NCI-H1048 (cell line): ENCODE measurements around the gene BRPF3.
A peak's percentile ranks its signal among the peaks of the same experiment; 100 is the strongest.

Experiments
- DNase-seq: peaks from one replicate; lab custom pipeline; 2025; lab: John Stamatoyannopoulos, UW

The BRPF3 gene

DNA sequence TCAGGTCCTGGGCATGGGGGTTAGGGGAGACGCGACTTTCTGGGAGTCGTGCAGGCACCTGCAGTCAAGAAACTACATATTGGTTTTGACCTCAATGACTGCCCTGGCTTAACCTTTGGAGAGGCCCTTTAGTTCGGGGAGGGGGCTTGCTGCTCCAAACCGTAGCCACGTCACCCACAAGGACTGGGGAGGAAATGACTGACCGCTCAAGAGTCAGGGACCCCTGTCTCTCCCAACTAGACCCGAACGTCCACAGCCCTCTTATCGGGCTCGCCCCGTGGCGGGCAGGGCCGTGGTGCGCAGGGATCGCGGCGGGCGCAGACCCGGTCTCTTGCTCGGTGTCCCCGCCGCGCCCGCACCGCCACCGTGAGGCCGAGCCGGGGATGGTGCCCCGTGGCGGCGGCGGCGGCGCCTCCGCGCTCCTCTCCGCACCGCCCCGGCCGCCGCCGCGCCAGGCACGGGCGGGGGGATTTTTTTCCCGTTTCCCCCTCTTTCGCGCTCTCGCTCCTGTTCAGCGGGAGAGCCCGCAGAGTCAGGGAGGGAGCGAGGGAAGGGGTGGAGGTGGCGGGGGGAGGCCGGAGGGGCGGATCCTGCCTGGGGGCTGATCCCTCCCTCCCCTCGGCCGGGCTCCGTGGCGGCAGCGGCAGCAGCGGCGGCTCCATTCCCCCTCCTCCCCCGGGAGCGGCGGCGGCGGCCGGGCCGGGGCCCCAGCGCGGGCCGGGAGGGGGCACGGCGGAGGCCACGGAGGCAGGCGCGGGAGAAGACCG is at the start of gene BRPF3:
BRPF3 (plus strand) TSS at position 632 of the 767 bp plus-strand sequence. CDS start 3,579 bp downstream, outside the sequence.
- DNase-seq, result peak; percentile 38

DNA sequence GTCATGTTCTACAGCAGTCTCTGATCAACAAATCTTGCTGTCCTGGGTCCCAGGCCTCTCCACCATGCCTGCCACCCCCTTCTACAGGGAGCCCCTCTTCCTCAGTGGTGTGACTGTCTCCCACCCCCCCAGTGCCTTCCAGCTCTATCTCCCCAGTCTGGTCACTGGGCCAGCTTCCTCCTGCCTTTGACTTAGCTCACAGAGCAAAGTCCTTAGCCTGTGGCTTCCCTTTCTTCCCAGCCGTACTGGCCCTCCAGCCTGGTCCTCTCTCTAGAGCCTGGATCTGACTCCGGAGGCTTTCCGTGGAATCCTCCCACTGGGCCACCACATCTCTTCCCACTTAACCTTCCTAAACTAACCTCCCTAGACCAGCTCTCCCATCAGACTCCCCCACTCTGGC is 49.2 kb upstream of the BRPF3 start:
- DNase-seq, result no peak

DNA sequence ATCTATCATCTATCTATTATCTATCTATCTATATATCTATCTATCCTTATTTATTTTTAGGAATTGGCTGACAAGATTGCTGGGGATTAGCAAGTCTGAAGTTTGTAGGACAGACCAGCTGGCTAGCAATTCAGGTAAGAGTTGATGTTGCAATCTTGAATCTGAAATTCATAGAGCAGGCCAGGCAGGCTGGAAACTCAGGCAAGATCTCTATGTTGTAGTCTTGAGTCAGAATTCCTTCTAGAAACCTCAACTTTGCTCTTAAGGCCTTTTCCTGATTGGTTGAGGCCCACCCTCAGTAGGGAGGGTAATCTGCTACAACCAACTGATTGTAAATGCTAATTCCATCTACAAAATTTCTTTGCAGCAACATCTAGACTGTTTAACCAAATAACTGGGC is 47.1 kb upstream of the BRPF3 start:
- no peak for DNase-seq

- DNase-seq, result no peak
Observed at GRCh38 chr6:36150283-36150682, 46.3 kb upstream of the BRPF3 start.

- no peak for DNase-seq
Observed at GRCh38 chr6:36154286-36154685, 42.3 kb upstream of the BRPF3 start.

DNA sequence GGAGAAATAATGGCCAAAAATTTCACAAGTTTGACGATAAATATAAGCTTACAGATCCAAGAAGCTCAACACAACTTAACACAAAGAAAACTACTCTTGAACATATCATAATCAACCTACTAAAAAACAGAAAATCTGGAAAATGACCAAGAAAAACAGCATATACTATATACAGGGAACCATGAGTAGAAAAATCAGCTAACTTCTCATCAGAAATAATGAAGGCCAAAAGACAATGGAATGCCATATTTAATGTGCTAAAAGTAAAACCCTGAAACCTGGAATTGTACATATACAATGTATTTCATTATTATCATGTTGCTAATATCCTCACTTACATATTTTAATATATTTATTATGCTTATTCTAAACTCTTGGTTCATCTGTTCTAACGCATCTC is 40.9 kb upstream of the BRPF3 start:
- no peak for DNase-seq

GRCh38 chr6:36160147-36160760 is 36.3 kb upstream of the BRPF3 start:
- no peak for DNase-seq

DNA sequence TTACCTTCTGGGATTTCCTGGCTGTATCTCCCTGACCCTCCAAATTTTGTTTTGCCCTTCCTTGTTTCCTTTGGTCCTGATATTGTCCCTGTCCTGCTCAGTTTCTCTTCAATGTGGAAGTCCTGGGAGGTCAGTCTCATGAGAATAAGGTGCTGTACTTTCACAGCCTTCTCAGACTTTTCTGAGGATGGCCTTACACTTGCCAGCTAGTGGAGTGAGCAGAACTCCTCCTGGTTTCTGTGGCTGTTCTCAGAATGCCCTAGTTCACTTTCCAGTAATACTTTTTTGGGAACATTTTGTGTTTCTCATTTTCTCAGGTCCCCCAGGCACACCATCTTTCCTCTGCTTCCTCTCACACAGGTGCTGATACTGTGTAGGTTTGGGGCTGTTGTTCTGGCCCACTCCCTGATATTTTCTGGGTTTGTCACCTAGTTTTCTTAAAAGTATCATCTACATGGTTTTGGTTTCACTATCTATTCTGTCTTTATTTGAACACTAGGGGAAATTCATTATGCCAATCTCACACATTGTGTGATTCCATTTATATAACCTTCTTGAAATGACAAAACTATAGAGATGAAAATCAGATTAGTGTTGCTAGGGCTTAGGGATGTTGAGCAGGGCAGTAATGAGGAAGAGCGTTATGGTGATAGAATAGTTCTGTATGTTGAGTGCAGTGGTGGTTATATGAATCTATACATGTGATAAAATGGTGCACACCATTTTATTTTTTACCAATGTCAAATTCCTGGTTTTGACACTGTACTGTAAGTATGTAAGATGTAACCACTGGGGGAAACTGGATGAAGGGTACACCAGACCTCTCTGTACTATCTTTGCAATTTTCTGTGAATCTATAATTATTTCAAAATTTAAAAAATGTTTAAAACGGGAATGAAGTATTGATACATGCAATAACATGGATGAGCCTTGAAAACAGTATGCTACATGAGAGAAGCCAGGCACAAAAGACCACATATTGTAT is 27.2 kb upstream of the BRPF3 start:
- no peak for DNase-seq

GRCh38 chr6:36170704-36171103 is 25.8 kb upstream of the BRPF3 start:
- no peak for DNase-seq

GRCh38 chr6:36171573-36171972 is 25.0 kb upstream of the BRPF3 start:
- no peak for DNase-seq

- DNase-seq, result no peak
Observed at GRCh38 chr6:36177166-36177565, 19.4 kb upstream of the BRPF3 start.

DNA sequence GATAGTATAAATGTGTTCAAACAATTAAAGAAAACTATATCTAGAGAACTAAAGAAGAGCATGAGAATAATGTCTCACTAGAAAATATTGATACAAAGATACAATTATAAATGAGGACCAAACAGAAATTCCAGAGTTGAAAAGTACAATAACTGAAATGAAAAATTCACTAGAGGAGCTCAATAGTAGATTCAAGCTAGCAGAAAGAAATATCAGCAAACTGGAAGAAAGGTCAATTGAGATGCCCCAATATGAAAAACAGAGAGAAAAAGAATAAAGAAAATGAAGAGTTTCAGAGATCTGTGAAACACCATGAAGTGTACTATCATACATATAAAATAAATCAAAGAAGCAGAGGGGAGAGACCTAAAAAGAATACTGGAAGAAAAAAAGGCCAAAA is 18.0 kb upstream of the BRPF3 start:
- no peak for DNase-seq

DNA sequence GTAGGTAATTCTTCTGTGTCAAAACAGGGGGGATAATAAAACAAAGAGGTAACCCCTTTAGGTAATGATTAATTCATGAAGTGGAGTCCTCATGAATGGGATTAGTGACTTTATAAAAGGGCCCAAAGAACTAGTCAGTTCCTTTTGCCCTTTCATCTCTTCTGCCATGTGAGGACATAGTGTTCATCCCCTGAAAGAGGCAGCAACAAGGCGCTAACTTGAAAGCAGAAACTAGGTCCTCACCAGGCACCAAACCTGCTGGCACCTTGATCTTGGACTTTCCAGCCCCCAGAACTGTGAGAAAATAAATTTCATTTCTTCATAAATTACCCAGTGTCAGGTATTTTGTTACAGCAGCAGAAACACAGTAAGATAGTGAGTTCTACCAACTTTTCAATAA is 16.4 kb upstream of the BRPF3 start:
- DNase-seq, result no peak

DNA sequence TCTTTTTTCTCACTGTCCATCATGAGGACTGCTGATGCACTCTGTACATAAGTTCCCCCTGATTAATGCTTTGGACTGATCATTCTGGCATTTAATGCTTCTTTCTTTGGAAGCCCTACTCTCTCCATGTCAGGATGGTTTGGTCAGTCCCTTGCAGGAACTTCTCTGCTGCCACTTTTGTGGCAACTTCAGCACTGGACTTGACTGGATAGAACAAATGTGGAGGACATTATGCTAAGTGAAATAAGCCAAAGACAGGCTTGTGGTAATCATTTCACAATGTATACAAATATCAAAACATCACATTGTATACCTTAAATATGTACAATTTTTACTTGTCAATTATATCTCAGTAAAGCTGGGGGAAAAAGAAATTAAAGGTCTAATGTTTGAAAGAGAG is 12.2 kb upstream of the BRPF3 start:
- DNase-seq, result no peak

DNA sequence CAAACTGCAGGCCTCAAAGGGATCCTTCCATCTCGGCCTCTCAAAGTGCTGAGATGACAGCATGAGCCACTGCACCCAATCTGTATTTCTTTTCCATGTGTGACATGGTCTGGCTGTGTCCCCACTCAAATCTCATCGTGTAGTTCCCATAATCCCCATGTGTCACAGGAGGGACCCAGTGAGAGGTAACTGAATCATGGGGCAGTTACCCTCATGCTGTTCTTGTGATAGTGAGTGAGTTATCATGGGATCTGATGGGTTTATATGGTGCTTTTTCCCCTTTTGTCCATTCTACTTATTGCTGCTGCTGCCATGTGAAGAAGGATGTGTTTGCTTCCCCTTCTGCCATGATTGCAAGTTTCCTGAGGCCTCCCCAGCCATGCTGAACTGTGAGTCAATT is 10.3 kb upstream of the BRPF3 start:
- no peak for DNase-seq

DNA sequence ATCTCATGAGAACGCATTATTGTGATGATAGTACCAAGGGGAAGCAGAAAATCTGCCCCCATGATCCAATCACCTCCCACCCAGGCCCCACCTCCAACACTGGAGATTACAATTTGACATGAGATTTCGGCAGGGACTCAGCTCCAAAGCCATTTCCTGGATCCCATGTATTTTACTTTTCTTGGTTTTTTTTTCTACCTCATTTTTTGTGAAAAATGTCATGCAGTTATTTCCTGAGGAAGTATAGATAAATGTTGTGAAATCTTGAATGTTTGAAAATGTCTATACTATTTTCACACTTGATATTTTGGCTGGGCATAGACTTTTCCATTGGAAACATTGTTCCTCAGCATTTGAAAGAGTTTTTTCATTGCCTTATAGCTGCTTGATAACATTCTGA is 9.1 kb upstream of the BRPF3 start:
- DNase-seq, result no peak

GRCh38 chr6:36195471-36196112 is 952 bp upstream of the BRPF3 start:
- DNase-seq, result no peak

DNA sequence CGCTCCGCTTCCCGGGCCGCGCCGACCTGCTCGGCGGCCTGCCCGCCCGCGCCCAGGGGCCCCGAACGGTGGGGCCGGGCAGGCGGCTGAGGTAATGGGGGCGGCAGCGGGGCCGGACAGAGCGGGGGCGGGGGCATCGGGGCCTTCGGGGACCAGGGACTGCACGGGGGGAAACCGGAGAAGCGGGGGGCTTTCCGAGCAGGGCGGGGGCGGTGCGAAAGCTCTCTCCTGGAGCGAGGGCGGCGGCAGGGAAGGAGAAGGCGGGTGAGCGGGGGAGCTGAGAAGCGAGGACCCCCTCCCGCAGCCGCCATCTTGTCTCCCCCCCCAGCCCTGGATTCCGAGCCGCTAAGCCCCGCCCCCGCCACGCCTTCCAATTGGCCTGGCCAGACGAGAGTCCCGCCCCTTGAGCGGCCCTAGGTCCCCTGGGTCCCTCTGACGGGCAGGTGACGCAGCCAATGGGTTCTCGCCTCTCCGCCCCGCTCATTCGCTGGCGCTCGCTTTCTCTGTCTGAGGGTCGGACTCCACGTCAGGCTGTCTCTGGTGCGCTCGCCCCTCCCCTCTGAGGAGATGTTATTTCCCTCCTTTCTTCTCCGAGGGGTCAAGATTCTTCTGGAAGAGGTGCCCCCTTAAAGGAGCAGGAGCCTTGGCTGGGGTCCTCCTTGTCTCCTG is 470 bp downstream of the BRPF3 start:
- peak; percentile 96 for DNase-seq

- DNase-seq, result no peak
Observed at GRCh38 chr6:36197739-36198221, 1.2 kb downstream of the BRPF3 start.

GRCh38 chr6:36198986-36199385 is 2.4 kb downstream of the BRPF3 start:
- no peak for DNase-seq

- DNase-seq, result no peak
Observed at GRCh38 chr6:36200154-36200891, 3.8 kb downstream of the BRPF3 start.
